WTC11 (cell line): Measurements from ENCODE around the gene SIRPG.

Source experiments
- FOXK1 ChIP-seq: sonication (generic); formaldehyde crosslinking; IDR thresholded peaks from 2 replicates; pipeline ENCODE4 v1.8.0; 2022; ENCODE audit warnings: mild to moderate bottlenecking, moderate library complexity, missing genetic modification reagents
- JUN ChIP-seq: sonication (generic); formaldehyde crosslinking; IDR thresholded peaks from 2 replicates; pipeline ENCODE4 v1.8.0; 2023; ENCODE audit warnings: mild to moderate bottlenecking, missing genetic modification reagents
- OVOL2 ChIP-seq: fragments of 250-450 bp; sonication (Bioruptor Pico); IDR thresholded peaks from 2 replicates; pipeline ENCODE4 v1.9.0; 2021; ENCODE audit warnings: mild to moderate bottlenecking, borderline replicate concordance
- SP1 ChIP-seq: sonication (generic); formaldehyde crosslinking; conservative IDR thresholded peaks from 2 replicates; pipeline ENCODE4 v1.8.1; 2022; ENCODE audit warnings: missing genetic modification reagents
- ZNF263 ChIP-seq: sonication (generic); formaldehyde crosslinking; IDR thresholded peaks from 2 replicates; pipeline ENCODE4 v1.8.1; 2022; ENCODE audit warnings: low read depth, mild to moderate bottlenecking, moderate library complexity, missing genetic modification reagents
- TF ChIP-seq, protein P1 (sequence below): fragments of 200-600 bp; IDR thresholded peaks from 2 replicates; pipeline ENCODE4 v1.8.0; 2022; ENCODE audit warnings: antibody characterized with exemption
- TF ChIP-seq, protein P2 (sequence below): sonication (generic); formaldehyde crosslinking; IDR thresholded peaks from 2 replicates; pipeline ENCODE4 v1.8.1; 2023; ENCODE audit warnings: mild to moderate bottlenecking, missing genetic modification reagents, moderate library complexity
- TF ChIP-seq, protein P3 (sequence below): sonication (generic); formaldehyde crosslinking; IDR thresholded peaks from 2 replicates; pipeline ENCODE4 v1.8.1; 2023; ENCODE audit warnings: mild to moderate bottlenecking, missing genetic modification reagents, borderline replicate concordance
- TF ChIP-seq, protein P4 (sequence below): sonication (generic); formaldehyde crosslinking; IDR thresholded peaks from 2 replicates; pipeline ENCODE4 v1.8.0; 2022; ENCODE audit warnings: mild to moderate bottlenecking, missing genetic modification reagents
- TF ChIP-seq, protein P5 (sequence below): sonication (generic); formaldehyde crosslinking; IDR thresholded peaks from 2 replicates; pipeline ENCODE4 v1.8.1; 2022; ENCODE audit warnings: mild to moderate bottlenecking, missing genetic modification reagents, moderate library complexity, borderline replicate concordance

DNA sequence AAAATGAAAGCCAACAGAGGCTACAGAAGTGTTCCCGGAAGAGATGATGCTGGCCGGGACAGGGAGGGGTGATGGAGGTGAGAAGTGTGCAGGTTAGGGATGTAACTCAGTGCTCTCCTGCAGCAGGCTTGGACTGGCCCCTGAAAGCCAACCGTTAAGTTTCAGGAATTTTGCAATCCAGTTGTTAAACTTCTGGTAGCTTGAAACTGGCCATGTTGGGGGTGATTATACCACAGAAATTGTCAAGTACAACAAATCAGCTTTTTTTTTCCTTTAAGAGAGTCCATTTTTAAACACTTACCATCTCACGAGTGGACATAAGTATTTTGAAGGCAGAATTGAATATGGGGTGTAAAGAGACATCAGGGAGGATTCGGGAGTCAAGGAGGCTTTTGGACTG, 29.0 kb downstream of the SIRPG start:
- TF ChIP-seq SP1 (CRISPR knock-in tag) (no peak), OVOL2 (no peak), JUN (CRISPR knock-in tag) (no peak), FOXK1 (CRISPR knock-in tag) (no peak), ZNF263 (no peak)
- TF ChIP-seq, protein P1, sequence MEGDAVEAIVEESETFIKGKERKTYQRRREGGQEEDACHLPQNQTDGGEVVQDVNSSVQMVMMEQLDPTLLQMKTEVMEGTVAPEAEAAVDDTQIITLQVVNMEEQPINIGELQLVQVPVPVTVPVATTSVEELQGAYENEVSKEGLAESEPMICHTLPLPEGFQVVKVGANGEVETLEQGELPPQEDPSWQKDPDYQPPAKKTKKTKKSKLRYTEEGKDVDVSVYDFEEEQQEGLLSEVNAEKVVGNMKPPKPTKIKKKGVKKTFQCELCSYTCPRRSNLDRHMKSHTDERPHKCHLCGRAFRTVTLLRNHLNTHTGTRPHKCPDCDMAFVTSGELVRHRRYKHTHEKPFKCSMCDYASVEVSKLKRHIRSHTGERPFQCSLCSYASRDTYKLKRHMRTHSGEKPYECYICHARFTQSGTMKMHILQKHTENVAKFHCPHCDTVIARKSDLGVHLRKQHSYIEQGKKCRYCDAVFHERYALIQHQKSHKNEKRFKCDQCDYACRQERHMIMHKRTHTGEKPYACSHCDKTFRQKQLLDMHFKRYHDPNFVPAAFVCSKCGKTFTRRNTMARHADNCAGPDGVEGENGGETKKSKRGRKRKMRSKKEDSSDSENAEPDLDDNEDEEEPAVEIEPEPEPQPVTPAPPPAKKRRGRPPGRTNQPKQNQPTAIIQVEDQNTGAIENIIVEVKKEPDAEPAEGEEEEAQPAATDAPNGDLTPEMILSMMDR, result no peak
- TF ChIP-seq, protein P2, sequence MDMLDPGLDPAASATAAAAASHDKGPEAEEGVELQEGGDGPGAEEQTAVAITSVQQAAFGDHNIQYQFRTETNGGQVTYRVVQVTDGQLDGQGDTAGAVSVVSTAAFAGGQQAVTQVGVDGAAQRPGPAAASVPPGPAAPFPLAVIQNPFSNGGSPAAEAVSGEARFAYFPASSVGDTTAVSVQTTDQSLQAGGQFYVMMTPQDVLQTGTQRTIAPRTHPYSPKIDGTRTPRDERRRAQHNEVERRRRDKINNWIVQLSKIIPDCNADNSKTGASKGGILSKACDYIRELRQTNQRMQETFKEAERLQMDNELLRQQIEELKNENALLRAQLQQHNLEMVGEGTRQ (CRISPR knock-in tag), result no peak
- TF ChIP-seq, protein P3, sequence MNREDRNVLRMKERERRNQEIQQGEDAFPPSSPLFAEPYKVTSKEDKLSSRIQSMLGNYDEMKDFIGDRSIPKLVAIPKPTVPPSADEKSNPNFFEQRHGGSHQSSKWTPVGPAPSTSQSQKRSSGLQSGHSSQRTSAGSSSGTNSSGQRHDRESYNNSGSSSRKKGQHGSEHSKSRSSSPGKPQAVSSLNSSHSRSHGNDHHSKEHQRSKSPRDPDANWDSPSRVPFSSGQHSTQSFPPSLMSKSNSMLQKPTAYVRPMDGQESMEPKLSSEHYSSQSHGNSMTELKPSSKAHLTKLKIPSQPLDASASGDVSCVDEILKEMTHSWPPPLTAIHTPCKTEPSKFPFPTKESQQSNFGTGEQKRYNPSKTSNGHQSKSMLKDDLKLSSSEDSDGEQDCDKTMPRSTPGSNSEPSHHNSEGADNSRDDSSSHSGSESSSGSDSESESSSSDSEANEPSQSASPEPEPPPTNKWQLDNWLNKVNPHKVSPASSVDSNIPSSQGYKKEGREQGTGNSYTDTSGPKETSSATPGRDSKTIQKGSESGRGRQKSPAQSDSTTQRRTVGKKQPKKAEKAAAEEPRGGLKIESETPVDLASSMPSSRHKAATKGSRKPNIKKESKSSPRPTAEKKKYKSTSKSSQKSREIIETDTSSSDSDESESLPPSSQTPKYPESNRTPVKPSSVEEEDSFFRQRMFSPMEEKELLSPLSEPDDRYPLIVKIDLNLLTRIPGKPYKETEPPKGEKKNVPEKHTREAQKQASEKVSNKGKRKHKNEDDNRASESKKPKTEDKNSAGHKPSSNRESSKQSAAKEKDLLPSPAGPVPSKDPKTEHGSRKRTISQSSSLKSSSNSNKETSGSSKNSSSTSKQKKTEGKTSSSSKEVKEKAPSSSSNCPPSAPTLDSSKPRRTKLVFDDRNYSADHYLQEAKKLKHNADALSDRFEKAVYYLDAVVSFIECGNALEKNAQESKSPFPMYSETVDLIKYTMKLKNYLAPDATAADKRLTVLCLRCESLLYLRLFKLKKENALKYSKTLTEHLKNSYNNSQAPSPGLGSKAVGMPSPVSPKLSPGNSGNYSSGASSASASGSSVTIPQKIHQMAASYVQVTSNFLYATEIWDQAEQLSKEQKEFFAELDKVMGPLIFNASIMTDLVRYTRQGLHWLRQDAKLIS (CRISPR knock-in tag), result no peak
- TF ChIP-seq, protein P4, sequence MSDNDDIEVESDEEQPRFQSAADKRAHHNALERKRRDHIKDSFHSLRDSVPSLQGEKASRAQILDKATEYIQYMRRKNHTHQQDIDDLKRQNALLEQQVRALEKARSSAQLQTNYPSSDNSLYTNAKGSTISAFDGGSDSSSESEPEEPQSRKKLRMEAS, result no peak
- TF ChIP-seq, protein P5, sequence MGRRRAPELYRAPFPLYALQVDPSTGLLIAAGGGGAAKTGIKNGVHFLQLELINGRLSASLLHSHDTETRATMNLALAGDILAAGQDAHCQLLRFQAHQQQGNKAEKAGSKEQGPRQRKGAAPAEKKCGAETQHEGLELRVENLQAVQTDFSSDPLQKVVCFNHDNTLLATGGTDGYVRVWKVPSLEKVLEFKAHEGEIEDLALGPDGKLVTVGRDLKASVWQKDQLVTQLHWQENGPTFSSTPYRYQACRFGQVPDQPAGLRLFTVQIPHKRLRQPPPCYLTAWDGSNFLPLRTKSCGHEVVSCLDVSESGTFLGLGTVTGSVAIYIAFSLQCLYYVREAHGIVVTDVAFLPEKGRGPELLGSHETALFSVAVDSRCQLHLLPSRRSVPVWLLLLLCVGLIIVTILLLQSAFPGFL, result no peak
